Astrocyte (in vitro differentiated cells and primary cell): ENCODE data around the gene GNB1. TPM values are rescaled to one million over a fixed set of nuclear protein-coding genes. Genes with fewer than 3 reads are reported as not detected.
A peak's percentile ranks its signal among the peaks of the same experiment; 100 is the strongest.

Source experiments
- DNase-seq: peaks from one replicate; pipeline ENCODE4 v3.0.0-alpha.2; 2010; ENCODE audit warnings: low read depth
- FAIRE-seq: peaks from 2 replicates; lab custom pipeline; 2011; peaks lifted over from hg19 to GRCh38; lab: Jason Lieb, UNC
- H2AFZ ChIP-seq: 2 replicates; pipeline ENCODE4 v1.6.0; 2012; ENCODE audit warnings: low read depth, low read length, inconsistent platforms
- H3K27ac ChIP-seq: 2 replicates; pipeline ENCODE4 v1.5.1; 2011; ENCODE audit warnings: low read depth, low read length, inconsistent platforms
- H3K27me3 ChIP-seq: 2 replicates; pipeline ENCODE4 v1.6.0; 2011; ENCODE audit warnings: low read length, inconsistent platforms; ENCODE audit not compliant: insufficient read depth
- H3K36me3 ChIP-seq: 2 replicates; pipeline ENCODE4 v1.5.1; 2011; ENCODE audit warnings: low read length, inconsistent platforms; ENCODE audit not compliant: insufficient read depth
- H3K4me1 ChIP-seq: 2 replicates; pipeline ENCODE4 v1.5.1; 2011; ENCODE audit warnings: low read length, inconsistent platforms; ENCODE audit not compliant: insufficient read depth
- H3K4me2 ChIP-seq: 2 replicates; pipeline ENCODE4 v1.6.0; 2012; ENCODE audit warnings: low read length, inconsistent platforms
- H3K4me3 ChIP-seq: 2 replicates; pipeline ENCODE4 v1.5.1; 2011; ENCODE audit warnings: low read depth, mild to moderate bottlenecking, low read length, inconsistent platforms; ENCODE audit not compliant: insufficient read depth
- H3K79me2 ChIP-seq: 2 replicates; pipeline ENCODE4 v1.6.0; 2012; ENCODE audit warnings: mild to moderate bottlenecking, low read length, inconsistent platforms; ENCODE audit not compliant: insufficient read depth
- H3K9ac ChIP-seq: 2 replicates; pipeline ENCODE4 v1.6.0; 2012; ENCODE audit warnings: mild to moderate bottlenecking, low read length, inconsistent platforms
- H3K9me3 ChIP-seq: 2 replicates; pipeline ENCODE4 v1.5.1; 2012; ENCODE audit warnings: low read depth, mild to moderate bottlenecking, low read length, inconsistent platforms; ENCODE audit not compliant: insufficient read depth
- H4K20me1 ChIP-seq: 2 replicates; pipeline ENCODE4 v1.6.0; 2012; ENCODE audit warnings: low read length, inconsistent platforms; ENCODE audit not compliant: insufficient read depth
- H3K27ac Mint-ChIP-seq: one replicate; pipeline ENCODE4 v1.8.0; 2021; ENCODE audit warnings: mild to moderate bottlenecking, mixed read lengths; ENCODE audit not compliant: unreplicated experiment
- H3K27me3 Mint-ChIP-seq: one replicate; pipeline ENCODE4 v1.8.0; 2021; ENCODE audit warnings: low read depth, mixed read lengths; ENCODE audit not compliant: unreplicated experiment
- H3K36me3 Mint-ChIP-seq: one replicate; pipeline ENCODE4 v1.8.0; 2021; ENCODE audit warnings: low read depth, mixed read lengths; ENCODE audit not compliant: unreplicated experiment
- H3K4me1 Mint-ChIP-seq: one replicate; pipeline ENCODE4 v1.8.0; 2021; ENCODE audit warnings: low read depth, mixed read lengths; ENCODE audit not compliant: unreplicated experiment
- H3K4me3 Mint-ChIP-seq: one replicate; pipeline ENCODE4 v1.8.0; 2021; ENCODE audit warnings: mild to moderate bottlenecking, moderate library complexity, mixed read lengths; ENCODE audit not compliant: unreplicated experiment
- H3K9me3 Mint-ChIP-seq: one replicate; pipeline ENCODE4 v1.8.0; 2021; ENCODE audit warnings: mild to moderate bottlenecking, mixed read lengths; ENCODE audit not compliant: unreplicated experiment
- CTCF ChIP-seq: IDR thresholded peaks from 2 replicates; pipeline ENCODE4 v1.5.1; 2011; ENCODE audit warnings: low read depth, mild to moderate bottlenecking, inconsistent platforms, low read length, moderate library complexity; ENCODE audit not compliant: insufficient read depth
- EZH2 ChIP-seq: IDR thresholded peaks from 2 replicates; pipeline ENCODE4 v1.6.1; 2012; ENCODE audit warnings: mild to moderate bottlenecking, low read length, inconsistent platforms; ENCODE audit not compliant: insufficient read depth
- total RNA-seq: library from RNA; stranded (reverse); gene quantifications from 2 replicates; pipeline ENCODE4 v1.2.1, GENCODE V29; 2021

The GNB1 gene
- total RNA-seq, 1 donor from 2014 or later: 602 TPM

DNA sequence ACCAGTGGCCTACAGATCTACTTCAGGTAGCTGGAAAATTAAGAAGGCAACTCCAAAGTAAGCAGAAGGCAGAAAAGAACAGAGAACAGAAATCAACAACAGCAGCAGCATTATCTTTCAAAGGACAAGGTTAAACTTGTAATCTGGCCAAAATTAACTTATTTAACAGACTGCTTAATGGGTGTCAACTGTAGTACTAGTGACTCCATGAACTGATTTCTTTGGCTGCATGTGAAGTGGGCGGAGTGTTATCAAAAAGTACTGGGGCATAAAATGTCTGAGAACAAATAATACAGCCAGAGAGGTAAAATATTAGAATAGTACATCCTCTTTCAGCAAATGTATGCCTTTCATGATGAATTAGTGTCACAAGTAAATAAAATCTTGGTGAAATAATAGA lies 88.0 kb downstream of the GNB1 start:
- H3K27ac Mint-ChIP-seq: no peak overlapping the region
- peaks cover 88% of the 10 kb centered on the region for H4K20me1 ChIP-seq

DNA sequence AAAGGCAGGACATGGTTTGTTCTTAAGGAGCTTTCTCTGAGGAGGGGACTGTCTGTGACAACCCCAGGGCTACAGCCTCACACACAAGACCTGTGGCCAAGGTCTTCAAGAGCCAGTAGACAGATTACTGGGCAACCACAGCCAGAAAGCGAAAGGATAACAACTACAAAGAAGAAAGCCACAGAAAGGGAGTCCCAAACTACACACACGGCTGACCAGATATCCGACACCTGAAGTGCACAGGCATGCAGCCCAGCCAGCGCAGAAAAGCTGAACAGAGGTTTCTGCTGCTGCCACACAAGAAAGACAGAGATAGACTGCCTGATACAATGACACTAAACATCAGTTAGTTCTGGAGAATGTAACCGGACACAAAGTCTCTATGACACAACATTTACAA lies 91.2 kb downstream of the GNB1 start:
- peaks cover 91% of the 10 kb centered on the region for H3K79me2 ChIP-seq
- no peak overlapping the region for H3K27ac Mint-ChIP-seq

More for the DNA sequence above, 88.0 kb downstream of the GNB1 start:
- no peaks in the 10 kb centered on the region for H3K9me3 ChIP-seq
- no peak for TF ChIP-seq EZH2
- no peak for TF ChIP-seq CTCF
- Mint-ChIP-seq H3K27me3 (no peaks in the 10 kb centered on the region), H3K9me3 (no peaks in the 10 kb centered on the region), H3K4me1 (peaks cover 17% of the 10 kb centered on the region), H3K36me3 (peaks cover 23% of the 10 kb centered on the region), H3K4me3 (no peak overlapping the region)
- no peaks in the 10 kb centered on the region for H3K27me3 ChIP-seq
- DNase-seq (no peak), FAIRE-seq (no peak)
- H3K36me3 ChIP-seq: peaks cover 57% of the 10 kb centered on the region
- peaks cover 87% of the 10 kb centered on the region for H3K79me2 ChIP-seq
- H3K27ac ChIP-seq: no peak overlapping the region
- H3K4me3 ChIP-seq: no peak overlapping the region
- H3K4me2 ChIP-seq: no peak overlapping the region
- peaks cover 8% of the 10 kb centered on the region for H3K4me1 ChIP-seq
- H2AFZ ChIP-seq: no peak overlapping the region
- H3K9ac ChIP-seq: no peak overlapping the region

More for the DNA sequence above, 91.2 kb downstream of the GNB1 start:
- Histone ChIP-seq H2AFZ (no peak overlapping the region), H3K27me3 (no peaks in the 10 kb centered on the region), H3K9ac (no peak overlapping the region), H3K4me1 (no peaks in the 10 kb centered on the region), H3K4me3 (no peak overlapping the region), H3K36me3 (peaks cover 65% of the 10 kb centered on the region), H3K27ac (no peak overlapping the region), H3K9me3 (no peaks in the 10 kb centered on the region), H3K4me2 (no peak overlapping the region), H4K20me1 (peaks cover 91% of the 10 kb centered on the region)
- Mint-ChIP-seq H3K36me3 (peaks cover 34% of the 10 kb centered on the region), H3K27me3 (no peaks in the 10 kb centered on the region), H3K4me1 (peaks cover 4% of the 10 kb centered on the region), H3K9me3 (no peaks in the 10 kb centered on the region), H3K4me3 (peak overlapping the region; percentile 34)
- no peak for DNase-seq
- TF ChIP-seq EZH2 (no peak), CTCF (no peak)
- no peak for FAIRE-seq
